GM19328 (cell line): ENCODE data around the gene AFF3.

Experiments
- ATAC-seq: cut with Tn5 transposase; IDR thresholded peaks from one replicate; pipeline ENCODE4 v1.9.1; 2021; ENCODE audit warnings: mild to moderate bottlenecking, moderate library complexity; ENCODE audit not compliant: unreplicated experiment

AFF3 gene

GRCh38 chr2:99622534-99622933, 519.9 kb downstream of the AFF3 start:
- ATAC-seq = no peak

DNA sequence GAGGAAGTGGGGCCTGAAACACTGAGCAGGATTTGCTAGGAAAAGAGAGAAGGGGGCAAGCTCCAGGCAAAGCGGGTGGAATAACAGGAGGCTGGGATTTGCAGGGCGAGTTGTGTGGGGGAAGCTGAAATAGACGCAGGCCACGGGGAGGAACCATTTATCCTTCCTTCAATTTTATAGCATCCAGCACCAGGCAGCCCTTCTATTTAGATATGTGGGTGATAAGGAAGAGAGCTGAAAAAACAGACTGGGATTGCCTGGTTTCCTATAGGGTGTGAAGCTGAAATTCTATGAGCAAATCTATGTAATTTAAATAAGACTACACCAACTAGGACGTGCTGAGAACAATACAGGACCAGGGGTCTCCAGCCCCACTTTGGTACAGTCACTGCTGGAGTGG, 520.6 kb downstream of the AFF3 start:
- no peak for ATAC-seq

DNA sequence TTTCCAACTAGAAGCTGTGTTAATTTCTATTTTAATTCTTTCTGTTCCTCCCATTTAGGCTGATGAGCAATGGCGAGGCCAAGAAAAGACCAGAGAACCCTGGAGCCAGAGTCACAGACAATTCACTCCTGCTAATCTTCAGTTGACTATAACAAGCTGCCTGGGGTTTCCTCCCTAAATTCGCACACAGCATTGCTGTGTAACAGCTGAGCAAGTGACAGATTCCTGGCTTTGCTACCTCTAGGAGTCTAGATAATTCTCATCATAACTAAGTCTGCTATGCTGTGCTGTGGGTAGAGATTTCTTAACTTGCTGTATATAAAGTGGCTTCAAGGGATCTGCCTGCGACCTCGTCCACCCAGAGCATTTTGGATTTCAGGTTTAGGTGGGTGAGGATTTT, 521.3 kb downstream of the AFF3 start:
- ATAC-seq = no peak

GRCh38 chr2:99619151-99619550, 523.2 kb downstream of the AFF3 start:
- no peak for ATAC-seq

DNA sequence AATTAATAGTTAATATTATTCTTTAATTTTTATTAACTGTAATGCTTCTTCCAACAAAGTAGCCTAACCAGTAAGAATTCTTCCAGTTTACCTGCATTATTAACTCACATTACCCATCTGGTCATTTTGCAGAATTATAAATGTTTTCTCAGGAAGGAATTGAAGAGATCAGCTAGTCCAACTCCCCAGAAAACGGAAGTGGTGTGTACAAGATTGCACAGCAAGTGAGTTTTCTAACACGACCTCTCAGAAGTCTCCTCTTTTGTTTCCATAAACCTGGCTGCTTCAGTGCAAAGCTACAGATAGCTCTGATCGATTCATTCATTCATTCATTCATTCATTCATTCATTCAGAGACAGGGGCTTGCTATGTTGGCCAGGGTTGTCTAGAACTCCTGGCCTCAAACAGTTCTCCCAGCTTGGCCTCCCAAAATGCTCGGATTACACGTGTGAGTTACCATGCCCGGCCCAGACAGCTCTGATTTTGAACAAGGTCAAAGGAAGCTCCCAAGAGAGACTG, 523.8 kb downstream of the AFF3 start:
- ATAC-seq = no peak

- no peak for ATAC-seq
These were observed 524.6 kb downstream of the AFF3 start for GRCh38 chr2:99617811-99618210.

GRCh38 chr2:99615247-99615771, 527.1 kb downstream of the AFF3 start:
- no peak for ATAC-seq

- ATAC-seq = no peak
These were observed 528.4 kb downstream of the AFF3 start for GRCh38 chr2:99613980-99614379.

DNA sequence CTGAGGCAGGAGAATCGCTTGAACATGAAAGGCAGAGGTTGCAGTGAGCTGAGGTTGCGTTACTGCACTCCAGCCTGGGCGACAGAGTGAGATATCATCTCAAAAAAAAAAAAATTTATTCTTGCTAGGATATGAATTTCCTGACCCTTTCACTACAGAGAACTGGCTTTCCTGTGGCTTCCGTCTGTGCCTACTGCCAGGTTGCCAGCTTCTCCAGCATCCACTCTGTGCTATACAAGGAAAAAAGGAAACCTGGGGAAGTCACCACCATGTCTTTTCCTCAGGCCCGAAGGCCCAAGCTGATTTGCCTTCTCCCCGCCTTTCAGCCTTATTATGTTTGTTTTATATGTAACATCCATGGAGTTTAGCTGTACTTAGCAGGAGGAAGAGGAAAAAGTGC, 530.6 kb downstream of the AFF3 start:
- ATAC-seq = no peak

GRCh38 chr2:99611034-99611433, 531.4 kb downstream of the AFF3 start:
- ATAC-seq = no peak

DNA sequence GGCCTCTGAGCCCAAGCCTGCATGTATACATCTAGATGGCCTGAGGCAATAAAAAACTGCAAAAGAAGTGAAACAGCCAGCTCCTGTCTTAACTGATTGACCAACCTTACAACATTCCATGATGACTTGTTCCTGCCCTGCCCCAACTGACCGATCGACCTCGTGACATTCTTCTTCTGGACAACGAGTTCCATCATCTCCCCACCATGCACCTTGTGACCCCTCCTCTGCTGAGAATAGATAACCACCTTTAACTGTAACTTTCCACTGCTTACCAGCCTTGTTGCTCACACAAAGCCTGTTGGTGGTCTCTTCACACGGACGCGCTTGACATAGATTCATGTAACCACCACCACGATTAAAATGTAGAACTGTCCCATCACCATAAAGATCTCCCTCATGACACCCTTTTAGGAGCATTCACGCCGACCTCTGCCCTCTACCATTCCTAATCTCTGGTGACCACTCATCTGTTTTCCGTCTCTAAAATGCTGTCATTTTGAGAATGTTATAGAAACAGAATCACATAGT, 532.5 kb downstream of the AFF3 start:
- ATAC-seq = no peak

GRCh38 chr2:99608861-99609260, 533.5 kb downstream of the AFF3 start:
- ATAC-seq = no peak

GRCh38 chr2:99607861-99608491, 534.4 kb downstream of the AFF3 start:
- ATAC-seq = no peak

GRCh38 chr2:99607454-99607853, 534.9 kb downstream of the AFF3 start:
- ATAC-seq = no peak

GRCh38 chr2:99605036-99605435, 537.4 kb downstream of the AFF3 start:
- no peak for ATAC-seq

- ATAC-seq = no peak
These were observed 539.9 kb downstream of the AFF3 start for GRCh38 chr2:99602476-99602875.

GRCh38 chr2:99600981-99601651, 541.3 kb downstream of the AFF3 start:
- ATAC-seq = no peak

DNA sequence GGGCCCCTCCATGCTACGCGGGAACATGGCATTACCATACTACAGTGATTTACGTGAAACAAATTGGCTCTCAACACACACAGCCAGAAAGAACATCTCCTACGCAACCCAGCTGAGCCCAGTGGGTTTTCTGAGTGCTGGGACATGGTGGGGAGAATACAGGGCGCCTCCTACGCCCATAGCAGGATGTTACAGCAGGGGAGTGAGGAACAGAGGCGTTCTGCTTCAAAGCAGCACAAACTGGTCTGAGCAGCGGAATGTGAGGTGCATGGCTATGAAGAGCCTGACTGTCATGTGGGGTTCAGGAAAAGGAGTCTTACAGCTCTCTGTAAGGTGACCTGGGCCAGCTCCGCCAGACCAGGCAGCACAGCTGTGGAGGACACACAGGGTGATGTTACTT, 543.9 kb downstream of the AFF3 start:
- ATAC-seq = no peak

- no peak for ATAC-seq
These were observed 544.8 kb downstream of the AFF3 start for GRCh38 chr2:99597616-99598015.

DNA sequence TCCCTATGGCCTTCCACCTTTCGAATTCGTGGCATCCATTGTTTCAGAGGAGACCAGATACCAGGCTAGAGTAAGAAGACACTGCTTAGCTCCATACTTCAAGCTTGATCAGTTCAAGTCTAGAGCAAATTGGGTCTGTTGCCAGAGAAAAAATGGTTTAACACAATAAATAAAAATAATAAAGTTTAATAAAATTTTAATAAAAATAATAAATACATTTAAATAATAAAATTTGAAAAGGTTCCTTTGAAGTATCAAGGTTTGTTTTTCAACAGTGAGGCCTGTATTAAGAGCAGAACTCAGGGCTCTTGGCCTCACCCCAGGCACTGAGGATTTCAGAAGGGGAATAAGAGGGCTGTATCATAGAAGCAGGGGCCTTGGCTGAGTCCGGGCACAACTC, 547.0 kb downstream of the AFF3 start:
- ATAC-seq = no peak

GRCh38 chr2:99593692-99594427, 548.5 kb downstream of the AFF3 start:
- ATAC-seq = no peak
